ENCODE data around the gene PALM3. TPM values are rescaled to one million over a fixed set of nuclear protein-coding genes. Genes with fewer than 3 reads are reported as not detected.

Gene PALM3
- total and polyA plus RNA-seq, 2 experiments from 2014 or later, result 16.6 to 45.8 TPM

- peaks cover 15% of the 10 kb centered on the region for H3K4me1 Mint-ChIP-seq
- peaks cover 31% of the 10 kb centered on the region for H3K27me3 ChIP-seq (ENCODE audit: insufficient read depth)
- TF ChIP-seq ZNF462 (CRISPR knock-in tag; IDR thresholded peaks at IDR 0.05) (no peak), CREB1 (CRISPR knock-in tag; IDR thresholded peaks at IDR 0.05; ENCODE audit: low read depth) (no peak), ETS1 (IDR thresholded peaks at IDR 0.05) (no peak), EZH2 (IDR thresholded peaks at IDR 0.05; ENCODE audit: low read depth, unreplicated experiment) (no peak), POLR2AphosphoS5 (IDR thresholded peaks at IDR 0.05; ENCODE audit: low read depth) (no peak), REST (IDR thresholded peaks at IDR 0.05; ENCODE audit: unreplicated experiment) (no peak), CTCF (conservative IDR thresholded peaks at IDR 0.05; ENCODE audit: low read depth in 2 of 2) (no peak; a peak in 1 of 4 replicates), ZNF114 (CRISPR knock-in tag; IDR thresholded peaks at IDR 0.05) (no peak), ZNF331 (CRISPR knock-in tag; IDR thresholded peaks at IDR 0.05; ENCODE audit: low read depth) (no peak), NANOG (IDR thresholded peaks at IDR 0.05; ENCODE audit: borderline replicate concordance) (no peak), EZH2phosphoT487 (IDR thresholded peaks at IDR 0.05; ENCODE audit: unreplicated experiment) (no peak)
- H3K79me2 ChIP-seq (replicated peaks; ENCODE audit: insufficient read depth), result no peaks in the 10 kb centered on the region
- peaks cover 9% of the 10 kb centered on the region; the same call in 1 of the 2 replicates for H3K36me3 ChIP-seq (ENCODE audit: insufficient read depth)
- peaks cover 23% of the 10 kb centered on the region for H3K27me3 Mint-ChIP-seq (ENCODE audit: insufficient read depth, low read depth, poor library complexity)
- DNase-seq (ENCODE audit: low spot score), result peak; percentile 71
- H3K36me3 Mint-ChIP-seq (ENCODE audit: low read depth), result peaks cover 28% of the 10 kb centered on the region
- 0 out of 2 replicates have a peak, but pooled peaks cover 6% of the 10 kb centered on the region for H4K20me1 ChIP-seq (replicated peaks; ENCODE audit: insufficient read depth)
- no peak overlapping the region for H3K27ac ChIP-seq (ENCODE audit: low read depth)
- no peaks in the 10 kb centered on the region for H3K9me2 ChIP-seq (ENCODE audit: insufficient read depth)
- H3K4me3 Mint-ChIP-seq, result peak overlapping the region; percentile 80
- ATAC-seq, result no peak
- peaks cover 15% of the 10 kb centered on the region for H3K9me3 Mint-ChIP-seq
- H3F3A ChIP-seq (replicated peaks; ENCODE audit: low read depth), result peaks cover 31% of the 10 kb centered on the region
- peak overlapping the region; percentile 60 for H3K4me3 ChIP-seq
- H3K4me2 ChIP-seq, result peak overlapping the region; percentile 72
- H3K27ac Mint-ChIP-seq, result no peak overlapping the region
- H3K4me1 ChIP-seq (ENCODE audit: insufficient read depth), result peaks cover 12% of the 10 kb centered on the region
- no peak overlapping the region for H2AFZ ChIP-seq
Measured at GRCh38 chr19:14089662-14090508, 28.0 kb upstream of the PALM3 start.

Data from GM23338 (cell line).